ENCODE measurements around the gene FGD1.

GRCh38 chrX:54534271-54534670 lies 38.2 kb upstream of the FGD1 start:
- TF ChIP-seq CTCF (IDR thresholded peaks at IDR 0.05) (no peak), POLR2A (IDR thresholded peaks at IDR 0.05) (no peak), EP300 (IDR thresholded peaks at IDR 0.05) (no peak), POLR2AphosphoS5 (IDR thresholded peaks at IDR 0.05) (no peak)

All from suprapubic skin (tissue), 4 donors.